H1 (cell line): ENCODE data around the gene NDUFB4. TPM values are rescaled to one million over a fixed set of nuclear protein-coding genes. Genes with fewer than 3 reads are reported as not detected.

Experiments
- CTCF ChIA-PET: fragments of 300-600 bp; sonication (Branson Sonifier 250); formaldehyde crosslinking; loops from one replicate; lab custom pipeline; 2021; ENCODE audit not compliant: partially characterized antibody; lab: Charles Lee
- POLR2A ChIA-PET: fragments of 300-600 bp; sonication (Branson Sonifier 250); formaldehyde crosslinking; loops from one replicate; lab custom pipeline; 2021; ENCODE audit warnings: inconsistent platforms; ENCODE audit not compliant: partially characterized antibody; lab: Charles Lee
- DNase-seq, 2 experiments: peaks; one replicate each; pipeline versions ENCODE4 v3.0.0 to v3.0.0-alpha.2; 2010 to 2022; ENCODE audit warnings: low spot score in 2 of 2, low read depth in 1 of 2, mixed read lengths in 1 of 2
- FAIRE-seq: peaks from 2 replicates; lab custom pipeline; 2011; peaks lifted over from hg19 to GRCh38; lab: Jason Lieb, UNC
- H2AFZ ChIP-seq: 2 replicates; pipeline ENCODE4 v1.8.1; 2012; ENCODE audit warnings: low read length, inconsistent platforms
- H2AK5ac ChIP-seq: 2 replicates; pipeline ENCODE4 v1.6.1; 2013; ENCODE audit warnings: low read depth, low read length
- H2BK120ac ChIP-seq: replicated peaks from 2 replicates; pipeline ENCODE3; 2013; ENCODE audit warnings: low read depth, low read length, inconsistent platforms
- H2BK12ac ChIP-seq: 2 replicates; pipeline ENCODE4 v1.6.1; 2013; ENCODE audit warnings: low read depth, low read length
- H2BK15ac ChIP-seq: 2 replicates; pipeline ENCODE4 v1.6.1; 2013; ENCODE audit warnings: low read length
- H2BK20ac ChIP-seq: 2 replicates; pipeline ENCODE4 v1.6.1; 2013; ENCODE audit warnings: low read length
- H2BK5ac ChIP-seq: 2 replicates; pipeline ENCODE4 v1.6.1; 2013; ENCODE audit warnings: low read depth, low read length
- H3K14ac ChIP-seq: 2 replicates; pipeline ENCODE4 v1.6.1; 2013; ENCODE audit warnings: inconsistent platforms; ENCODE audit not compliant: insufficient read length
- H3K18ac ChIP-seq: 2 replicates; pipeline ENCODE4 v1.6.1; 2013; ENCODE audit warnings: low read length; ENCODE audit errors: extremely low read depth
- H3K23ac ChIP-seq: 2 replicates; pipeline ENCODE4 v1.6.1; 2013; ENCODE audit warnings: inconsistent platforms; ENCODE audit not compliant: insufficient read length
- H3K23me2 ChIP-seq: 2 replicates; pipeline ENCODE4 v1.6.1; 2013; ENCODE audit warnings: low read depth, low read length
- H3K27ac ChIP-seq: 2 replicates; pipeline ENCODE4 v1.6.1; 2011; ENCODE audit warnings: low read depth, low read length, inconsistent platforms
- H3K27me3 ChIP-seq, 4 experiments: replicated peaks in 1 of 4; 1 replicate in 1 of 4; 2 replicates in 3 of 4; pipeline versions ENCODE4 v1.6.1 to v1.8.1; 2011 to 2013; ENCODE audit warnings: low read length in 3 of 4, mild to moderate bottlenecking in 3 of 4, inconsistent platforms in 2 of 4, mixed read lengths in 2 of 4, moderate library complexity in 1 of 4; ENCODE audit not compliant: control insufficient read depth in 3 of 4, insufficient read depth in 3 of 4; ENCODE audit errors: extremely low read depth in 1 of 4
- H3K36me3 ChIP-seq, 4 experiments: 2 replicates each; pipeline versions ENCODE4 v1.6.1 to v1.8.1; 2011 to 2013; ENCODE audit warnings: mild to moderate bottlenecking in 4 of 4, low read length in 3 of 4, moderate library complexity in 2 of 4, control low read depth in 1 of 4, inconsistent platforms in 1 of 4; ENCODE audit not compliant: insufficient read depth in 4 of 4, control insufficient read depth in 2 of 4
- H3K4ac ChIP-seq: replicated peaks from 2 replicates; pipeline ENCODE3; 2013; ENCODE audit warnings: low read length, low read depth, mixed read lengths, inconsistent platforms; ENCODE audit not compliant: insufficient read length
- H3K4me1 ChIP-seq, 4 experiments: replicated peaks in 1 of 4; 1 replicate in 1 of 4; 2 replicates in 3 of 4; pipeline versions ENCODE4 v1.6.1 to v1.8.1; 2011 to 2013; ENCODE audit warnings: low read length in 3 of 4, inconsistent platforms in 2 of 4, mixed read lengths in 1 of 4; ENCODE audit not compliant: insufficient read depth in 4 of 4, control insufficient read depth in 3 of 4
- H3K4me2 ChIP-seq, 2 experiments: 2 replicates each; pipeline versions ENCODE4 v1.6.1 to v1.8.1; 2011 to 2013; ENCODE audit warnings: low read depth in 2 of 2, low read length in 2 of 2, control low read depth in 1 of 2, inconsistent platforms in 1 of 2, mild to moderate bottlenecking in 1 of 2; ENCODE audit not compliant: insufficient read depth in 1 of 2
- H3K4me3 ChIP-seq, 4 experiments: fragments of 200-600, 300-600 bp in 1 of 4; sonication (generic), shearing (Covaris generic), sonication (Bioruptor Twin) in 1 of 4; 2 replicates each; pipeline versions ENCODE4 v1.5.1 to v1.8.1; 2011 to 2016; ENCODE audit warnings: low read length in 4 of 4, low read depth in 3 of 4, control low read depth in 2 of 4, inconsistent platforms in 2 of 4, mild to moderate bottlenecking in 2 of 4, mixed read lengths in 1 of 4, moderate library complexity in 1 of 4; ENCODE audit not compliant: insufficient read depth in 2 of 4; ENCODE audit errors: extremely low read depth in 1 of 4
- H3K56ac ChIP-seq: replicated peaks from 2 replicates; pipeline ENCODE3; 2013; ENCODE audit warnings: low read depth, mild to moderate bottlenecking, mixed read lengths, low read length, inconsistent platforms; ENCODE audit not compliant: insufficient read length
- H3K79me1 ChIP-seq: 2 replicates; pipeline ENCODE4 v1.6.1; 2013; ENCODE audit warnings: low read depth, low read length, control low read depth
- H3K79me2 ChIP-seq, 2 experiments: 2 replicates each; pipeline versions ENCODE4 v1.6.1 to v1.8.1; 2012 to 2013; ENCODE audit warnings: low read length in 2 of 2, mild to moderate bottlenecking in 2 of 2, inconsistent platforms in 1 of 2; ENCODE audit not compliant: insufficient read depth in 2 of 2, control insufficient read depth in 1 of 2
- H3K9ac ChIP-seq, 4 experiments: replicated peaks in 1 of 4; 1 replicate in 1 of 4; 2 replicates in 3 of 4; pipeline versions ENCODE4 v1.6.1 to v1.8.1; 2011 to 2013; ENCODE audit warnings: low read depth in 3 of 4, low read length in 3 of 4, control low read depth in 2 of 4, mild to moderate bottlenecking in 2 of 4, moderate library complexity in 2 of 4, inconsistent platforms in 1 of 4; ENCODE audit errors: extremely low read depth in 1 of 4
- H3K9me3 ChIP-seq, 2 experiments: 2 replicates each; pipeline versions ENCODE4 v1.6.1 to v1.8.1; 2012 to 2013; ENCODE audit warnings: mild to moderate bottlenecking in 2 of 2, moderate library complexity in 2 of 2, control low read depth in 1 of 2, inconsistent platforms in 1 of 2, low read depth in 1 of 2, low read length in 1 of 2, mixed read lengths in 1 of 2; ENCODE audit not compliant: insufficient read depth in 2 of 2
- H4K20me1 ChIP-seq, 2 experiments: replicated peaks in 1 of 2; 2 replicates each; pipeline versions ENCODE3 to v1.8.1; 2011 to 2013; ENCODE audit warnings: inconsistent platforms in 2 of 2, low read length in 2 of 2, mild to moderate bottlenecking in 1 of 2; ENCODE audit not compliant: insufficient read depth in 2 of 2, control insufficient read depth in 1 of 2
- H4K5ac ChIP-seq: 2 replicates; pipeline ENCODE4 v1.6.1; 2013; ENCODE audit warnings: low read length, low read depth, mixed read lengths, inconsistent platforms; ENCODE audit not compliant: insufficient read length
- H4K8ac ChIP-seq: 2 replicates; pipeline ENCODE4 v1.8.0; 2013; ENCODE audit warnings: mild to moderate bottlenecking, moderate library complexity, low read length, inconsistent platforms; ENCODE audit not compliant: insufficient read depth; ENCODE audit errors: extremely low read depth
- H4K91ac ChIP-seq: replicated peaks from 2 replicates; pipeline ENCODE3; 2013; ENCODE audit warnings: low read length, mixed read lengths, inconsistent platforms; ENCODE audit not compliant: insufficient read length
- SIRT6 ChIP-seq: IDR thresholded peaks from one replicate; pipeline ENCODE4 v1.7.1; 2012; ENCODE audit warnings: low read length, inconsistent platforms
- SP1 ChIP-seq: IDR thresholded peaks from 2 replicates; pipeline ENCODE4 v1.6.1; 2011; ENCODE audit warnings: low read depth, low read length
- TAF7 ChIP-seq: optimal IDR thresholded peaks from 2 replicates; pipeline ENCODE3; 2011; ENCODE audit warnings: low read depth, mild to moderate bottlenecking, inconsistent platforms, low read length, moderate library complexity, borderline replicate concordance
- TCF12 ChIP-seq: IDR thresholded peaks from 2 replicates; pipeline ENCODE4 v1.6.1; 2011; ENCODE audit warnings: low read depth, mild to moderate bottlenecking, low read length
- WGBS, 2 experiments: shearing (Covaris generic) in 1 of 2; methylation state at CpG; one replicate each; pipeline versions ENCODE4 v1.1.6 to v1.1.7; 2013 to 2015; ENCODE audit warnings: low lambda C conversion rate in 2 of 2, mixed read lengths in 2 of 2, inconsistent platforms in 1 of 2, low coverage in 1 of 2, missing lambda C conversion rate in 1 of 2; ENCODE audit not compliant: insufficient replicate concordance in 2 of 2, insufficient coverage in 1 of 2, insufficient read length in 1 of 2; ENCODE audit errors: extremely low coverage in 1 of 2, missing lambda C conversion rate in 1 of 2; 5-methylcytosine and 5-hydroxymethylcytosine counted together
- polyA plus RNA-seq, 7 experiments: library from polyadenylated mRNA; depleted of rRNA in 3 of 7; stranded (reverse) in 5 of 7; unstranded in 2 of 7; fragments of >200 nt in 5 of 7; fragments of 200-250 nt in 2 of 7; gene quantifications; 1 replicate in 5 of 7; 2 replicates in 1 of 7; 4 replicates in 1 of 7; pipeline versions ENCODE4 v1.2.1 to v1.2.3, GENCODE V29; 2011 to 2013; ENCODE audit warnings: missing spikeins in 2 of 7, mixed read lengths in 2 of 7
- total RNA-seq: library from RNA; stranded (reverse); fragmentation: NEBNext Ultra II Directional; extraction: Animal tissue kit (Norgen Biotek cat#: 25700); gene quantifications from 2 replicates; pipeline ENCODE4 v1.2.1, GENCODE V29; 2021
- TF ChIP-seq, protein P1 (sequence below): IDR thresholded peaks from 2 replicates; pipeline ENCODE4 v1.6.1; 2012; ENCODE audit warnings: low read length, inconsistent platforms

Gene NDUFB4
- total and polyA plus RNA-seq, 2 of the 8 experiments (the other 6 are each of a cell fraction or from before 2014, with no cell fraction given) = 184 to 382 TPM

DNA sequence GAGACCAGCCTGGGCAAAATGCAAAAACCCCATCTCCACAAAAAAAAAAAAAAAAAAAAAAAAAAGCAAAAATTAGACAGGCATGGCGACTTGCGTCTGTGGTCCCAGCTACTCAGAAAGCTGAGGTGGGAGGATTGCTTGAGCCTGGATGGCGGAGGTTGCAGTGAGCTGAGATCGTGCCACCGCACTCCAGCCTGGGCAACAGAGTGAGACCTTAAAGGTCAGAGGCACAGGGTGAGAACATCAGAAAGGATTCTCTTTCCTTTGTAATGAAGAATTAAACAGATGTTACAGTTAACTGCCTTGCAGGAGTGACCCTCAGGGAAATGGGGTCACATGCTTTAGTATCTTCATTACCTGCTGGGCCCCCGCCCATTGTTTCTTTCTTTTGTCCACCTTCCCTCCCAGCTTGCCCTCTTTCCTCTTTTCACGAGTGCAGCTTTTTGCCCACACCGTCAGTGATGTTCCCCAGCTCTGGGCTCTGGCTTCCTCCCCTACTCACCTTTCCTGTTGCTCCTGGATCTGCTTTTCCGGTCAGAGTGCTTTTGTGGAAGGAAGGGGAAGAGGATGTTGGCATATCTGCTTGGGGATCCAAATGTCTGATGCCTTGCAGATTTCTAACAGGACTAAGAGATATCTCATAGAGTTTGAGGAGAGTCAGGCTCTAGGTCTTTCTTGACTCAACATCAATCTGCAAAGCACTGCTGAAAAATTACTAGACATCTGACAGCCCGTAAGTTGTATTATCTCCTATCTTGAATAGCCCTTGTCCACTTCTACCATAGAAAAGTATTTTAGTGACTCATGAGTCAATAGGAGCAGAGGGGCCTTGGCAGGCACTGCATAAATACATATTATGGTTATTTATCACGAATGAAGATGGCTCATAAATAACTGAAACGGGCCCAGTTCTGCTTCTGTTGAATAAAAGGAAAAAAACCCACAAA is 35.6 kb upstream of the NDUFB4 start:
- Histone ChIP-seq H2BK12ac (no peak overlapping the region), H3K4me1 (peaks cover 4 to 13% (median 6%) of the 10 kb centered on the region in 4 experiments; a peak in 6 of 7 replicates), H3K23me2 (peaks cover 6% of the 10 kb centered on the region), H3K4me3 (peak overlapping the region in 2 of 4 experiments; percentile 14 to 73; a peak in 3 of 8 replicates), H4K8ac (no peak overlapping the region), H4K91ac (peak overlapping the region; percentile 57), H4K20me1 (no peaks in the 10 kb centered on the region), H4K5ac (peak overlapping the region; percentile 69), H3K36me3 (no peaks in the 10 kb centered on the region), H2BK20ac (peak overlapping the region; percentile 49; the same call in 1 of the 2 replicates), H3K4ac (no peak overlapping the region), H3K9me3 (no peaks in the 10 kb centered on the region), H3K18ac (no peak overlapping the region), H3K23ac (no peak overlapping the region), H3K27ac (no peak overlapping the region), H3K14ac (no peak overlapping the region), H2AFZ (peak overlapping the region; percentile 77; the same call in 1 of the 2 replicates), H2BK15ac (peak overlapping the region; percentile 32; the same call in 1 of the 2 replicates), H3K27me3 (peaks cover 0 to 3% (median 0%) of the 10 kb centered on the region in 4 experiments; a peak in 2 of 7 replicates), H3K79me1 (no peaks in the 10 kb centered on the region), H3K4me2 (peak overlapping the region; percentile 71 to 93), H3K79me2 (no peaks in the 10 kb centered on the region), H2AK5ac (no peak overlapping the region), H3K56ac (no peak overlapping the region), H3K9ac (peak overlapping the region in 1 of 4 experiments; percentile 29; a peak in 1 of 7 replicates), H2BK120ac (peak overlapping the region; percentile 16), H2BK5ac (no peak overlapping the region; the same call in 1 of the 2 replicates)
- ChIA-PET POLR2A (interaction anchor here (0.6 kb wide), 1 partner anchor 998 kb away, joined by 3 read pairs; no protein-coding TSS in a partner anchor), CTCF (interaction anchor here (0.6 to 2.2 kb wide), 27 partner anchors 11 to 872 kb away, joined by 3 to 31 read pairs (median 4); partner anchors contain the start of gene NDUFB4)
- DNase-seq (no peak), FAIRE-seq (no peak)
- WGBS, 2 experiments = 50% methylated on average over 12 of the region's 12 CpGs; no CpG with 5 or more reads in 1 of the 2 experiments
- TF ChIP-seq, protein P1, sequence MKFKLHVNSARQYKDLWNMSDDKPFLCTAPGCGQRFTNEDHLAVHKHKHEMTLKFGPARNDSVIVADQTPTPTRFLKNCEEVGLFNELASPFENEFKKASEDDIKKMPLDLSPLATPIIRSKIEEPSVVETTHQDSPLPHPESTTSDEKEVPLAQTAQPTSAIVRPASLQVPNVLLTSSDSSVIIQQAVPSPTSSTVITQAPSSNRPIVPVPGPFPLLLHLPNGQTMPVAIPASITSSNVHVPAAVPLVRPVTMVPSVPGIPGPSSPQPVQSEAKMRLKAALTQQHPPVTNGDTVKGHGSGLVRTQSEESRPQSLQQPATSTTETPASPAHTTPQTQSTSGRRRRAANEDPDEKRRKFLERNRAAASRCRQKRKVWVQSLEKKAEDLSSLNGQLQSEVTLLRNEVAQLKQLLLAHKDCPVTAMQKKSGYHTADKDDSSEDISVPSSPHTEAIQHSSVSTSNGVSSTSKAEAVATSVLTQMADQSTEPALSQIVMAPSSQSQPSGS = peak; percentile 10; the same call in 1 of the 2 replicates
- 0 out of 2 replicates have a peak, but pooled peaks have one; percentile 33 for TF ChIP-seq SP1
- no peak for TF ChIP-seq TAF7
- 0 out of 2 replicates have a peak, but pooled peaks have one; percentile 31 for TF ChIP-seq TCF12
- TF ChIP-seq SIRT6 = no peak
